HG02642 (cell line): ENCODE data around the gene ASB3.
"Not testable (repeated sequence)": the region's sequence is repeated elsewhere in the genome, so short reads cannot be mapped to it uniquely, and the experiment has no call there.

Source experiments
- ATAC-seq: cut with Tn5 transposase; IDR thresholded peaks from one replicate; pipeline ENCODE4 v1.9.1; 2021; ENCODE audit warnings: mild to moderate bottlenecking; ENCODE audit not compliant: unreplicated experiment, poor library complexity

The ASB3 gene

GRCh38 chr2:53786705-53787613 lies at the start of gene ASB3, which contains the start of gene ERLEC1:
Gene ASB3, minus strand, starts transcription at chr2:53786953. Its CDS starts 21,381 bp downstream, at chr2:53765572.
Gene ERLEC1, plus strand, starts transcription at chr2:53787044. Its CDS starts 167 bp downstream, at chr2:53787211.
- peak; percentile 97 for ATAC-seq

- ATAC-seq, result not testable (repeated sequence)
These were observed 43.2 kb upstream of the ASB3 start for GRCh38 chr2:53829980-53830290.

GRCh38 chr2:53829273-53829979 lies 42.7 kb upstream of the ASB3 start:
- no peak for ATAC-seq

DNA sequence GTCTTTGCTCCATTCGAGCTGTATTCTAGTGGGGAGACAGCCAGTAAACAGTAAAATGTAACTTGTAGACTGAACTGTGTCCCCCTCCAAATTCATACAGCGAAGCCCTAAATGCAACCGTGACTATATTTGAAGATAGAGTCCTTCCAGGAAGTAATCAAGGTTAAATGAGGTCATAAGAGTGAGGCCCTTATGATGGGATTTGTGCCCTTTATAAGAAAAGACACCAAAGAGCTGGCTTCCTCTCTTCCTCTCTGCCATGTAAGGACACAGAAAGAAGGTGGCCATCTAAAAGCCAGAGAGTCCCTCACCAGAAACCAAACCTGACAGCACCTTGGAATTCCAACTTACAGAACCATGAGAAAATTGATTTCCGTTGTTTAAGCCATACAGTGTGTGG lies 41.6 kb upstream of the ASB3 start:
- ATAC-seq, result no peak

GRCh38 chr2:53827398-53828175 lies 40.8 kb upstream of the ASB3 start:
- ATAC-seq, result no peak

- no peak for ATAC-seq
These were observed 40.0 kb upstream of the ASB3 start for GRCh38 chr2:53826587-53827397.

DNA sequence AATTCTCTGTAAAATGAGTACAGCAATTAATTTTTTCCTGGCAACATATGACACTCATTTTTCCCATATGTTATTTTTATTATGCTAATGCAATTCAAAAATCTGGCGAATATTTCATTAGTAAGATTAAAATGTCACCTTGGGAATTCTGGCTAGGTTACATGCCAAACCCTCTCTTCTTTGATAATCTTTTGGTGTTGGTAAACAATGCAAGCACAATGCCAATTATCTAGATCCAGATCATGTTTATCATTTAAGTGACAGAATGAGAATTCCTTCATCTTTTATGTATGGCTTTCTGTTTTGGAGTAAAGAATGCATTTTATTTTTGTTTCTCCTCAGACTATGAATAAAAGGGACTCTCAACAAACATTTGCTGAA lies 39.3 kb upstream of the ASB3 start:
- no peak for ATAC-seq

DNA sequence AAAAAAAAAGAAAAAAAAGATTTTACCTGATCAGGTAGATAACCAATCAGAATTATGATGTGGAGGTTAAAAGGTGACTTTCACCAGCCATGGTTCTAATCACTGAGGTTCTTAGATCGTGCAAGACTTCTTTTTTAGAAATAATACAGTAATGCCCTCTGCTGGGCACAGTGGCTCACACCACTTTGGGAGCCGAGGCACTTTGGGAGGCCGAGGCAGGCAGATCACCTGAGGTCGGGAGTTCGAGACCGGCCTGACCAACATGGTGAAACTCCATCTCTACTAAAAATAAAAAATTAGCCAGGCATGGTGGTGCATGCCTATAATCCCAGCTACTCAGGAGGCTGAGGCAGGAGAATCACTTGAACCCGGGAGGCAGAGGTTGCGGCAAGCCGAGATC lies 36.9 kb upstream of the ASB3 start:
- ATAC-seq, result peak; percentile 54

- no peak for ATAC-seq
These were observed 35.1 kb upstream of the ASB3 start for GRCh38 chr2:53821810-53822209.

DNA sequence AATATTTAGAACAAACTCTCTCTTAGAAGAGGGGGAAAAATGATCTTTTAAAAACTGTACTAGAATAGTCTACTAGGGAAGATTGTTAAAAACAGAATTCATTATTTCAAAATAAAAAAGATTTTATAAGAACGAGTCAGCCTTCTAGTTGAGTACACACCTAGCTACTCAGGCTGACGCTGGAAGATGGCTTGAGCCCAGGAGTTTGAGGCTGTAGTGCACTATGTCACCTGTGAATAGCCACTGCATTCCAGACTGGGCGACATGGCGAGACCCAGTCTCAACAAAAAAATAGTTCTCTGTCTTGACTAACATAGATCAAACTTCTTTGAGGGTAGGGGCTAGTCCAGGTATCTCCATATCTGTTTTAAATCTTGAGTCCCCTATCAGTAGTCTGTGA lies 34.0 kb upstream of the ASB3 start:
- no peak for ATAC-seq

DNA sequence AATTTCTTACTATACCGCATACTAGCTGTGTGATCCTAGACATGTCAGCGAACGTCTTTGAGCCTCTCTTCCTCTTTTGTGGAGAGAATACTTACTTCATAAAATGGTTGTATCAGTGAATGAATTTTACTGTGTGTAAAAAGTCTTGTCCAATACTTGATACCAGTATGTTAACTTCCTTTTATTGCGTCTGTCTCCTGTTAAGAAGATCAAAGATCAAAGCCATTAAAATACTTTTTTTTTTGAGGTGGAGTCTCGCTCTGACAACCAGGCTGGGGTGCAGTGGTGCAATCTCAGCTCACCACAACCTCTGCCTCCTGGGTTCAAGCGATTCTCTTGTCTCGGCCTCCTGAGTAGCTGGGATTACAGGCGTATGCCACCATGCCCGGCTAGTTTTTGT lies 33.3 kb upstream of the ASB3 start:
- no peak for ATAC-seq

GRCh38 chr2:53819634-53820033 lies 32.9 kb upstream of the ASB3 start:
- ATAC-seq, result no peak

DNA sequence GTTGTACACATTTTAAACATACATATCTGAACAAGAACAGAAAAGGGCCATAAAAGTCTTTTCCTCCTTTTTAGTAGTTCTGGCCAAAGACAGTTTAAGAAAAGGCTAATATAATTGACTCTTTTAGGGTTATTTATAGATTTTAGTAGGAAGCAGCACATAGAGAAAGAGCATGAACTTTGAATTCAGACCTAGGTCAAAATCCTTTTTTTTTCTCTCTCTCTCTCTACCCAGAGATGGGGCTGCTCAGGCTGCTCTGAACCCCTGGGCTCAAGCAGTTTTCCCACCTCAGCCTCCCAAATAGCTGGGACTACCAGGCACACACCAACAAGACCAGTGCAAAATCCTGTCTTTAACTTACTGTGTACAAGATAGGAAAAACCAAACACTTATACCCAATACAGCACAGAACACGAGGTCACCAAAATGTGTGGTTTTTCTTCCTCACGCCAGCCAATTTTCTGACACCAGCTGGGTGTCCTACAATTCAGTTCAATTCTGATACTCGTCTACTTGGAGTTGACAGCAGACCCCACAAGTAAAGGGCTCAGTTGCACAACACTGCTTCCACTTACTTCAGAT lies 32.2 kb upstream of the ASB3 start:
- ATAC-seq, result no peak

DNA sequence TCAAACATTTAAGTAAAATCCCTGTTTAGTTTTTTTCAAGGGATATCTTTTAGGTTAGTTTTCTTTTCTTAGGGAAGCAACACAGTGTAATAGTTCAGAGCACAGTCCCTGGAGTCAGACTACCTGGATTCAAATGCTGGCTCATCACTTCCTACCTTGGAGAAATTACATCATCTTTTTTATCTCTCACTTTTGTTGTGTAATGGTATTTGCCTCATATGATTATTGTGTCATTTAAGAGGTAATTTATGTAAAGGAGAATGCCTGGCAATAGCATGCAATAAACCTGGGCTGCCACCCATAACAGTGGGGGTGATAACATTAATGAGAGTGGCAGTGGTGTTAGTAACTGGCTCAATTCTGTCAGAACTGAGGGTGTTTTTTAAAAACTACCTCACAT lies 26.4 kb upstream of the ASB3 start:
- ATAC-seq, result no peak

DNA sequence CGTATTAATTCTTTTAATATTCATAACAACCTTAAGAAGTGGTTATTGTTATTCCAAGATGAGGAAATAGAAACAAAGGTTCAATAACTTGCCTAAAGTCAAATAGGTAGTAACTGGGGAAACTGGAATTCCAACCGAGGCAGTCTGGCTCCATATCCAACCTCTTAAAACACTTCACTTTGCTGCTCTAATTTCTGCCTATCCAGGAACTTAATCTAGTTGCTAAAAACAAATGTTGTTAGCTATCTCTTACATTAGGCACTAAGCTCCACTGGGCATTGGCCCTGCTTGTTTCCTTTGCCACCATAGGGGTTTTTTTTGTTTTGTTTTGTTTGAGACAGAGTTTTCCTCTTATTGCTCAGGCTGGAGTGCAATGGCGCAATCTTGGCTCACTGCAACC lies 24.8 kb upstream of the ASB3 start:
- ATAC-seq, result no peak

DNA sequence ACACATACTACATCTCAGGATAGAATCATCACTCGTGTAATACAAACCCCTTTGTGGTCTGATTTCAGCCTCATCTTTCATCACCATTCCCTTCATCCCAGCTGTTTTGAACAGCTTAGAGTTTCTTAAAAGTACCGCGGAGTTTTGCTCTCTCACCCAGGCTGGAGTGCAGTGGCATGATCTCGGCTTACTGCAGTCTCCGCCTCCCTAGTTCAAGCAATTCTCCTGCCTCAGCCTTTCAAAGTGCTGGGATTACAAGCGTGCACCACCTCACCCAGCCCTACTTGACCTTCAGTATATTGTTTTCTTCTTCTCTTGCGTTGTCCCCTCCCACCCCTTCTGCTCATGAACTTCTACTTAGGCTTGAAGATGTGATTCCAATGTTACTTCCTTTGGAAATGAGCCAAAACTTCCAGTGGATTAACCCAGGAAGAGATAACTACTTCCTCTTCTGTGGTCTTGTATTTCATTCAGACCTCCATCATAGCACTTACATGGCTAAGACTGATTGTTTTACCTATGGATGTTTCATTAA lies 15.9 kb upstream of the ASB3 start:
- no peak for ATAC-seq

DNA sequence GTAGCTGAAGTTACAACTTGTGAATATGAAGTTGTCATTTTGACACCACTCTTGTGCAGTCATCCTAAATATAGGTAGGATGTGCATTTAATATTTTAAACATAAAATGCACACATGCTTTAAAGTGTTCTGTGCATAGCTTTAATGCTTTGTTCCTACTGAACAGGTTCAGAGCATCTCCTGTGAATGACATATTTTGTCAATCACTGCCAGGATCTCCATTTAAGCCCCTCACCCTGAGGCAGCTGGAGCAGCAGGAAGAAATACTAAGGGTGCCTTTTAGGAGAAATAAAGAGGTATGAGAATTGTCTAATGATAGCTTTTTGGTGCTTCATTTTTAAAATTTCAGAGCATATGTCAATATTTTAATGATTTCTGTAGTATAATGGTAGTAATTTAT lies 14.8 kb upstream of the ASB3 start:
- ATAC-seq, result no peak

GRCh38 chr2:53793821-53794220 lies 7.1 kb upstream of the ASB3 start:
- no peak for ATAC-seq

DNA sequence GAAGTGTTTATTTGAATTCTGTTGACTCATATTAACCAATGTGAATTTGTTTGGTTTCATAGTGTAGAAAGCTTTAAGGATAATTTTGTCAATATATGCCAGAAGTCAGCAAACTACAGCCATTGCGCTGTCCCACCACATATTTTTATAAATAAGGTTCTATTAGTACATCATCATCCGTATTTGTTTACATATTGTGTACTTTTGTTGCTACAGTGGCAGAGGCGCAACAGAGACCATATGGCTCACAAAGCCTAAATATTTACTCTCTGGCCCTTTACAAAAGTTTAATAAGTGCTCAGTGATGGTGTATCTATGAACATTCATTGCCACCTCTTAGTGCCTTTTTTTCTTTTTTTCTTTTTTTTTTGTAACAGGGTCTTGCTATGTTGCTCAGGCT lies 6.5 kb upstream of the ASB3 start:
- no peak for ATAC-seq
